Smooth muscle cell (in vitro differentiated cells): ENCODE measurements around the gene ITGAV. TPM values are rescaled to one million over a fixed set of nuclear protein-coding genes. Genes with fewer than 3 reads are reported as not detected.

Experiments
- DNase-seq: peaks from one replicate; lab custom pipeline; 2025; ENCODE audit not compliant: unreplicated experiment; lab: John Stamatoyannopoulos, UW
- H2AFZ ChIP-seq: fragments of 200-600 bp; sonication (generic); 2 replicates; pipeline ENCODE4 v1.6.0; 2016; ENCODE audit warnings: antibody characterized with exemption, low read depth, mild to moderate bottlenecking
- H3F3A ChIP-seq: fragments of 200-600 bp; sonication (generic); 2 replicates; pipeline ENCODE4 v1.6.0; 2017; ENCODE audit warnings: antibody characterized with exemption, low read depth
- H3K27ac ChIP-seq: fragments of 200-600 bp; sonication (generic); 2 replicates; pipeline ENCODE4 v1.5.1; 2016; ENCODE audit warnings: low read depth, mild to moderate bottlenecking
- H3K27me3 ChIP-seq: fragments of 200-600 bp; sonication (generic); 2 replicates; pipeline ENCODE4 v1.6.1; 2016; ENCODE audit warnings: low read depth, mild to moderate bottlenecking
- H3K36me3 ChIP-seq: fragments of 200-600 bp; sonication (generic); 2 replicates; pipeline ENCODE4 v1.5.1; 2016; ENCODE audit warnings: low read depth
- H3K4me1 ChIP-seq: fragments of 200-600 bp; sonication (generic); 2 replicates; pipeline ENCODE4 v1.5.1; 2016; ENCODE audit warnings: low read depth
- H3K4me2 ChIP-seq: fragments of 200-600 bp; sonication (generic); 2 replicates; pipeline ENCODE4 v1.6.0; 2016; ENCODE audit warnings: mild to moderate bottlenecking
- H3K4me3 ChIP-seq: fragments of 200-600 bp; sonication (generic); 2 replicates; pipeline ENCODE4 v1.5.1; 2016; ENCODE audit warnings: mild to moderate bottlenecking
- H3K79me2 ChIP-seq: fragments of 200-600 bp; sonication (generic); 2 replicates; pipeline ENCODE4 v1.6.0; 2016; ENCODE audit warnings: low read depth, mild to moderate bottlenecking
- H3K9ac ChIP-seq: fragments of 200-600 bp; sonication (generic); 2 replicates; pipeline ENCODE4 v1.6.0; 2016; ENCODE audit warnings: low read depth
- H3K9me3 ChIP-seq: fragments of 200-600 bp; sonication (generic); replicated peaks from 2 replicates; pipeline ENCODE4 v1.5.1; 2016; ENCODE audit warnings: low read depth
- H4K20me1 ChIP-seq: fragments of 200-600 bp; sonication (generic); 2 replicates; pipeline ENCODE4 v1.6.0; 2016; ENCODE audit warnings: low read depth
- CTCF ChIP-seq: fragments of 200-600 bp; sonication (generic); IDR thresholded peaks from 2 replicates; pipeline ENCODE4 v1.5.1; 2017; ENCODE audit warnings: borderline replicate concordance, mild to moderate bottlenecking, antibody characterized with exemption; ENCODE audit not compliant: insufficient read depth, poor library complexity, severe bottlenecking
- WGBS: methylation state at CpG from one replicate; pipeline ENCODE4 v1.1.7; 2016; ENCODE audit warnings: low lambda C conversion rate; 5-methylcytosine and 5-hydroxymethylcytosine counted together
- polyA plus RNA-seq: library from polyadenylated mRNA; unstranded; fragments of >200 nt; fragmentation: Nextera tagmentation; extraction: Ambion mirVana; gene quantifications from 2 replicates; pipeline ENCODE4 v1.2.1, GENCODE V29; 2016
- total RNA-seq: library from RNA; depleted of rRNA; stranded (reverse); fragments of >200 nt; gene quantifications from 2 replicates; pipeline ENCODE4 v1.2.3, GENCODE V29; 2014

ITGAV gene
- total and polyA plus RNA-seq, 2 experiments from 2014 or later, result 70.8 to 360 TPM

GRCh38 chr2:186691231-186691630 is 101.4 kb downstream of the ITGAV start:
- H3K9ac ChIP-seq, result no peak overlapping the region
- H3K9me3 ChIP-seq, result peaks cover 3% of the 10 kb centered on the region
- H4K20me1 ChIP-seq, result no peaks in the 10 kb centered on the region
- peaks cover 4% of the 10 kb centered on the region for H3K36me3 ChIP-seq
- no peak for DNase-seq
- no peak overlapping the region for H2AFZ ChIP-seq
- peaks cover 15% of the 10 kb centered on the region for H3K4me1 ChIP-seq
- H3F3A ChIP-seq, result no peaks in the 10 kb centered on the region
- peak overlapping the region; percentile 12 for H3K4me2 ChIP-seq
- H3K27ac ChIP-seq, result no peak overlapping the region
- H3K4me3 ChIP-seq, result no peak overlapping the region
- H3K27me3 ChIP-seq, result no peaks in the 10 kb centered on the region
- TF ChIP-seq CTCF, result no peak
- no peaks in the 10 kb centered on the region for H3K79me2 ChIP-seq

- Histone ChIP-seq H3F3A (no peaks in the 10 kb centered on the region), H4K20me1 (no peaks in the 10 kb centered on the region), H3K79me2 (no peaks in the 10 kb centered on the region), H2AFZ (no peak overlapping the region), H3K4me3 (no peak overlapping the region), H3K27ac (no peak overlapping the region), H3K36me3 (peaks cover 4% of the 10 kb centered on the region), H3K9me3 (no peaks in the 10 kb centered on the region), H3K4me2 (no peak overlapping the region), H3K9ac (no peak overlapping the region), H3K27me3 (no peaks in the 10 kb centered on the region), H3K4me1 (peaks cover 15% of the 10 kb centered on the region)
- TF ChIP-seq CTCF, result no peak
- no peak for DNase-seq
- WGBS, result 75% methylated on average over 5 of the region's 5 CpGs
These were observed 102.0 kb downstream of the ITGAV start for GRCh38 chr2:186691900-186692299.

GRCh38 chr2:186693446-186693832 is 103.6 kb downstream of the ITGAV start:
- TF ChIP-seq CTCF, result no peak
- H3K4me1 ChIP-seq, result peaks cover 15% of the 10 kb centered on the region
- no peak overlapping the region for H3K27ac ChIP-seq
- H4K20me1 ChIP-seq, result no peaks in the 10 kb centered on the region
- no peaks in the 10 kb centered on the region for H3K36me3 ChIP-seq
- no peak overlapping the region for H3K9ac ChIP-seq
- DNase-seq, result no peak
- no peaks in the 10 kb centered on the region for H3K79me2 ChIP-seq
- H3K4me3 ChIP-seq, result peak overlapping the region; percentile 86
- no peaks in the 10 kb centered on the region for H3K9me3 ChIP-seq
- 20% methylated on average over 7 of the region's 7 CpGs for WGBS
- peak overlapping the region; percentile 90 for H2AFZ ChIP-seq
- peak overlapping the region; percentile 96 for H3K4me2 ChIP-seq
- no peaks in the 10 kb centered on the region for H3F3A ChIP-seq
- no peaks in the 10 kb centered on the region for H3K27me3 ChIP-seq

- Histone ChIP-seq H3K27me3 (no peaks in the 10 kb centered on the region), H3K4me1 (peaks cover 15% of the 10 kb centered on the region), H3K9me3 (no peaks in the 10 kb centered on the region), H2AFZ (no peak overlapping the region), H3K27ac (no peak overlapping the region), H4K20me1 (no peaks in the 10 kb centered on the region), H3K4me3 (peak overlapping the region; percentile 86), H3K9ac (no peak overlapping the region), H3K36me3 (no peaks in the 10 kb centered on the region), H3K79me2 (no peaks in the 10 kb centered on the region), H3F3A (no peaks in the 10 kb centered on the region), H3K4me2 (peak overlapping the region; percentile 96)
- 56% methylated on average over 9 of the region's 9 CpGs for WGBS
- no peak for DNase-seq
- TF ChIP-seq CTCF, result no peak
These were observed 105.4 kb downstream of the ITGAV start for GRCh38 chr2:186695081-186695756.
